Measurements from ENCODE around the gene KRTAP5-10.
"Not testable (repeated sequence)": the region's sequence is repeated elsewhere in the genome, so short reads cannot be mapped to it uniquely, and the experiment has no call there.

The KRTAP5-10 gene

GRCh38 chr11:71527576-71528210 lies 37.7 kb upstream of the KRTAP5-10 start:
- no peak for DNase-seq
- Histone ChIP-seq H3K27ac (ENCODE audit: low read length) (no peak overlapping the region), H3K4me1 (ENCODE audit: low read length) (no peaks in the 10 kb centered on the region), H3K9ac (ENCODE audit: low read length) (no peak overlapping the region), H3K9me3 (replicated peaks; ENCODE audit: insufficient read depth, low read length) (no peaks in the 10 kb centered on the region), H2AFZ (ENCODE audit: low read length) (no peak overlapping the region), H3K36me3 (replicated peaks; ENCODE audit: insufficient read depth, low read length) (no peaks in the 10 kb centered on the region), H3F3A (ENCODE audit: insufficient read depth, low read length) (no peaks in the 10 kb centered on the region), H3K27me3 (replicated peaks; ENCODE audit: insufficient read depth, low read length) (peaks cover 42% of the 10 kb centered on the region), H4K20me1 (ENCODE audit: insufficient read depth, low read length) (no peaks in the 10 kb centered on the region), H3K9me2 (replicated peaks; ENCODE audit: insufficient read depth, low read length) (no peaks in the 10 kb centered on the region), H3K4me3 (ENCODE audit: low read length) (no peak overlapping the region), H3K4me2 (ENCODE audit: low read depth, low read length) (no peak overlapping the region), H3K79me2 (ENCODE audit: low read length) (no peaks in the 10 kb centered on the region)
- TF ChIP-seq EZH2 (optimal IDR thresholded peaks at IDR 0.05; ENCODE audit: low read depth, low read length) (no peak), CTCF (IDR thresholded peaks at IDR 0.05; ENCODE audit: low read length) (no peak), EZH2phosphoT487 (IDR thresholded peaks at IDR 0.05; ENCODE audit: low read length) (no peak)

- Histone ChIP-seq H2AFZ (ENCODE audit: low read length) (no peak overlapping the region), H4K20me1 (ENCODE audit: insufficient read depth, low read length) (no peaks in the 10 kb centered on the region), H3K79me2 (ENCODE audit: low read length) (no peaks in the 10 kb centered on the region), H3K9me3 (replicated peaks; ENCODE audit: insufficient read depth, low read length) (no peaks in the 10 kb centered on the region), H3K4me1 (ENCODE audit: low read length) (no peaks in the 10 kb centered on the region), H3K27me3 (replicated peaks; ENCODE audit: insufficient read depth, low read length) (peaks cover 40% of the 10 kb centered on the region), H3K4me3 (ENCODE audit: low read length) (no peak overlapping the region), H3K9me2 (replicated peaks; ENCODE audit: insufficient read depth, low read length) (no peaks in the 10 kb centered on the region), H3K27ac (ENCODE audit: low read length) (no peak overlapping the region), H3F3A (ENCODE audit: insufficient read depth, low read length) (no peaks in the 10 kb centered on the region), H3K4me2 (ENCODE audit: low read depth, low read length) (no peak overlapping the region), H3K36me3 (replicated peaks; ENCODE audit: insufficient read depth, low read length) (no peaks in the 10 kb centered on the region), H3K9ac (ENCODE audit: low read length) (no peak overlapping the region)
- no peak for DNase-seq
- no peak for TF ChIP-seq EZH2 (optimal IDR thresholded peaks at IDR 0.05; ENCODE audit: low read depth, low read length)
- no peak for TF ChIP-seq EZH2phosphoT487 (IDR thresholded peaks at IDR 0.05; ENCODE audit: low read length)
Observed at GRCh38 chr11:71530602-71531001, 34.8 kb upstream of the KRTAP5-10 start.

GRCh38 chr11:71532036-71532610 lies 33.2 kb upstream of the KRTAP5-10 start:
- Histone ChIP-seq H3F3A (ENCODE audit: insufficient read depth, low read length) (no peaks in the 10 kb centered on the region), H3K79me2 (ENCODE audit: low read length) (no peaks in the 10 kb centered on the region), H3K4me3 (ENCODE audit: low read length) (no peak overlapping the region), H3K9me3 (replicated peaks; ENCODE audit: insufficient read depth, low read length) (no peaks in the 10 kb centered on the region), H3K27ac (ENCODE audit: low read length) (no peak overlapping the region), H3K9me2 (replicated peaks; ENCODE audit: insufficient read depth, low read length) (no peaks in the 10 kb centered on the region), H3K4me1 (ENCODE audit: low read length) (no peaks in the 10 kb centered on the region), H3K27me3 (replicated peaks; ENCODE audit: insufficient read depth, low read length) (peaks cover 32% of the 10 kb centered on the region), H3K9ac (ENCODE audit: low read length) (no peak overlapping the region), H2AFZ (ENCODE audit: low read length) (no peak overlapping the region), H3K4me2 (ENCODE audit: low read depth, low read length) (no peak overlapping the region), H3K36me3 (replicated peaks; ENCODE audit: insufficient read depth, low read length) (no peaks in the 10 kb centered on the region), H4K20me1 (ENCODE audit: insufficient read depth, low read length) (no peaks in the 10 kb centered on the region)
- TF ChIP-seq CTCF (IDR thresholded peaks at IDR 0.05; ENCODE audit: low read length) (no peak), EZH2phosphoT487 (IDR thresholded peaks at IDR 0.05; ENCODE audit: low read length) (no peak), EZH2 (optimal IDR thresholded peaks at IDR 0.05; ENCODE audit: low read depth, low read length) (no peak)
- DNase-seq, result no peak

GRCh38 chr11:71534711-71535608 lies 30.4 kb upstream of the KRTAP5-10 start:
- H3K4me2 ChIP-seq (ENCODE audit: low read depth, low read length); H3F3A ChIP-seq (ENCODE audit: insufficient read depth, low read length); H3K9me3 ChIP-seq (replicated peaks; ENCODE audit: insufficient read depth, low read length); H3K9ac ChIP-seq (ENCODE audit: low read length); DNase-seq; H3K9me2 ChIP-seq (replicated peaks; ENCODE audit: insufficient read depth, low read length); H3K36me3 ChIP-seq (replicated peaks; ENCODE audit: insufficient read depth, low read length); H3K27ac ChIP-seq (ENCODE audit: low read length); H3K4me3 ChIP-seq (ENCODE audit: low read length); H4K20me1 ChIP-seq (ENCODE audit: insufficient read depth, low read length); H3K79me2 ChIP-seq (ENCODE audit: low read length); H2AFZ ChIP-seq (ENCODE audit: low read length); H3K4me1 ChIP-seq (ENCODE audit: low read length): not testable (repeated sequence)
- H3K27me3 ChIP-seq (replicated peaks; ENCODE audit: insufficient read depth, low read length), result peaks cover 35% of the 10 kb centered on the region

All from MM.1S (cell line).